Spleen (tissue), 11 donors: ENCODE results near the gene EEF1AKMT3. TPM values are rescaled to one million over a fixed set of nuclear protein-coding genes. Genes with fewer than 3 reads are reported as not detected.

Experiments
- DNase-seq: peaks from one replicate; pipeline ENCODE4 v3.0.0-alpha.2; 2020
- H3K27ac ChIP-seq, 8 donors: fragments of 200-600 bp; sonication (generic) in 7 of 8; 1 replicate in 4 of 8; 2 replicates in 4 of 8; pipeline versions ENCODE4 v1.5.0 to v1.8.0; 2016 to 2021; ENCODE audit warnings: inconsistent platforms in 4 of 8, mild to moderate bottlenecking in 4 of 8, moderate library complexity in 1 of 8
- H3K27me3 ChIP-seq, 7 donors: fragments of 200-600 bp; sonication (generic) in 6 of 7; replicated peaks in 1 of 7; 1 replicate in 4 of 7; 2 replicates in 3 of 7; pipeline versions ENCODE4 v1.5.0 to v1.8.0; 2016 to 2021; ENCODE audit warnings: inconsistent platforms in 3 of 7, mild to moderate bottlenecking in 1 of 7
- H3K36me3 ChIP-seq, 6 donors: fragments of 200-600 bp; sonication (generic) in 5 of 6; 1 replicate in 4 of 6; 2 replicates in 2 of 6; pipeline versions ENCODE4 v1.5.0 to v1.8.0; 2016 to 2021; ENCODE audit warnings: inconsistent platforms in 2 of 6
- H3K4me1 ChIP-seq, 6 donors: fragments of 200-600 bp; sonication (generic) in 5 of 6; 1 replicate in 3 of 6; 2 replicates in 3 of 6; pipeline versions ENCODE4 v1.5.0 to v1.8.0; 2016 to 2021; ENCODE audit warnings: inconsistent platforms in 3 of 6
- H3K4me3 ChIP-seq, 8 donors: fragments of 200-600 bp; sonication (generic) in 7 of 8; 1 replicate in 4 of 8; 2 replicates in 4 of 8; pipeline versions ENCODE4 v1.5.0 to v1.8.0; 2016 to 2021; ENCODE audit warnings: inconsistent platforms in 4 of 8, mild to moderate bottlenecking in 4 of 8, moderate library complexity in 2 of 8
- H3K9me3 ChIP-seq, 8 donors: fragments of 200-600 bp; sonication (generic) in 7 of 8; 1 replicate in 4 of 8; 2 replicates in 4 of 8; pipeline versions ENCODE4 v1.5.0 to v1.8.0; 2016 to 2021; ENCODE audit warnings: inconsistent platforms in 4 of 8
- POLR2A ChIP-seq, 3 donors: fragments of 450-650 bp; IDR thresholded peaks; one replicate each; pipeline ENCODE4 v1.5.1; 2017; ENCODE audit warnings: antibody characterized with exemption in 3 of 3, mild to moderate bottlenecking in 1 of 3
- POLR2AphosphoS5 ChIP-seq, 3 donors: sonication (generic); formaldehyde crosslinking; IDR thresholded peaks; one replicate each; pipeline ENCODE4 v1.5.1; 2017; ENCODE audit warnings: antibody characterized with exemption in 3 of 3
- WGBS, 5 donors: extraction: QIAGEN DNeasy Blood & Tissue Kit in 3 of 5; methylation state at CpG; one replicate each; pipeline versions ENCODE4 v1.1.5 to v1.1.7; 2013 to 2018; 5-methylcytosine and 5-hydroxymethylcytosine counted together
- intact Hi-C: fragments of 100-400 bp; cut with DNase I; formaldehyde crosslinking; loops from one replicate; pipeline ENCODE4 v1.15.0; 2023; ENCODE audit warnings: low total_unique reads
- polyA plus RNA-seq, 3 donors: library from polyadenylated mRNA; stranded (reverse); fragments of 200-250 nt; gene quantifications; one replicate each; pipeline ENCODE4 v1.2.1, GENCODE V29; 2013
- total RNA-seq, 7 donors: library from RNA; depleted of rRNA in 3 of 7; stranded (reverse); fragments of >200 nt in 3 of 7; fragmentation: NEBNext Ultra II Directional in 4 of 7; extraction: Animal tissue kit (Norgen Biotek cat#: 25700) in 4 of 7; gene quantifications; one replicate each; pipeline versions ENCODE4 v1.1.0 to v1.2.1, GENCODE V29; 2016 to 2021
- TF ChIP-seq, protein P1 (sequence below), 11 experiments: fragments of 200-600 bp in 7 of 11; fragments of 450-650 bp in 4 of 11; sonication (generic) in 4 of 11; IDR thresholded peaks in 8 of 11; conservative IDR thresholded peaks in 3 of 11; 1 replicate in 7 of 11; 2 replicates in 4 of 11; pipeline versions ENCODE4 v1.4.0 to v1.8.0; 2016 to 2021; ENCODE audit warnings: antibody characterized with exemption in 11 of 11, inconsistent platforms in 4 of 11, mild to moderate bottlenecking in 1 of 11
- donor health status: healthy with polysubstance abuse.
- donor health status: DM: no; HTN: no; CAD: no; lungs with moderate emphysema.
- donor health status: DM: no; HTN: no; CAD: no.
- donor health status: Bipolar disorder and iron deficiency.
- donor health status: healthy.
- donor health status: DM: no; HTN: no; CAD: no.
- donor health status: DM: yes; HTN: yes; CAD: no.

The EEF1AKMT3 gene
- total and polyA plus RNA-seq, 10 donors: 1.2 to 9.5 (median 4.4) TPM

DNA sequence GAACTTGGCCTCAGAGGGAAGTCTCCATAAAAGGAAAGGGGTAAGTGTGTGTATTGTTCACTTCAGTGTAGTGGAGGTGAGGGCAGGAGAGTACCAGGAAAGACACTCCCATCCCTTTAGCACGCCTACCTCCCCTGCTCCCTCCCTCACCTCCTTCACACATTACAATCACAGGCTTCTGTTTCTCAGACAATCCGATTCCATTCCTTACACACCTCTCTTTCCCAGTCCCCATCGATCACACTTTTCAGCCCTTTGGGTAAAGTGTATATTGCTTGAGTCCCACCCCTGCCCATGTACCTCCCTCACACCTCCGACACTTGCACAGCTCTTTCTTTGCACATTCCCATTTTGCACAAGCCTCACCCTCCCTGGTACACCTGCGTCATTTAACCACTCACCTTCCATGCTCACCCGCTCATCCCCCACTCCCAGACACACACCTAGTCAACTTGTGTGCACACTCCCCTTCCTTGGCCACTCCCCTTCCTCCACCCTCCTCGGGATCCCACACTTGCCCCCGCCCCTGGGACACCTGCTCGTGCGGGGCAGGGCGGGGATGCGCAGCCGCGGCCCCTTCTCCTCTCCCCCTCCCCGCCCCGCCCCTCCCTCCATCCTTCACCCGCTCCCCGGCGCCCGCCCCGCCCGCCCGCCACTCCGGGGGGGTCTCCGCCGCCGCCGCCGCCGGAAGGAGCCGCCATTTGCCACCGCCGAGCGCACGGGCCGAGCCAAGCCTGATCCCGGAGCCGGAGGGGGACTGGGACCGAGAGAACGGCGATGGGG is 17.8 kb upstream of the EEF1AKMT3 start, which contains the start of gene MARCHF9:
MARCHF9 (plus strand) TSS at position 693 of the 783 bp plus-strand sequence. CDS start 426 bp downstream, outside the sequence.
- H3K27me3 ChIP-seq: peaks cover 0 to 10% (median 0%) of the 10 kb centered on the region in 7 donors
- peak within 1 kb of the TSS; percentile 65 to 95 (median 83) for H3K27ac ChIP-seq
- peaks cover 0 to 38% (median 28%) of the 10 kb centered on the region in 6 donors for H3K36me3 ChIP-seq
- H3K4me3 ChIP-seq: peak within 1 kb of the TSS; percentile 58 to 95 (median 70)
- intact Hi-C loops: no loop called here
- WGBS, 5 donors: 1 to 3% (median 1%) methylated on average over 15 to 41 of the region's 41 CpGs
- H3K9me3 ChIP-seq: no peaks in the 10 kb centered on the region
- H3K4me1 ChIP-seq: peaks cover 26 to 82% (median 55%) of the 10 kb centered on the region in 6 donors
- TF ChIP-seq POLR2A (IDR thresholded peaks at IDR 0.05): no peak
- TF ChIP-seq, protein P1, sequence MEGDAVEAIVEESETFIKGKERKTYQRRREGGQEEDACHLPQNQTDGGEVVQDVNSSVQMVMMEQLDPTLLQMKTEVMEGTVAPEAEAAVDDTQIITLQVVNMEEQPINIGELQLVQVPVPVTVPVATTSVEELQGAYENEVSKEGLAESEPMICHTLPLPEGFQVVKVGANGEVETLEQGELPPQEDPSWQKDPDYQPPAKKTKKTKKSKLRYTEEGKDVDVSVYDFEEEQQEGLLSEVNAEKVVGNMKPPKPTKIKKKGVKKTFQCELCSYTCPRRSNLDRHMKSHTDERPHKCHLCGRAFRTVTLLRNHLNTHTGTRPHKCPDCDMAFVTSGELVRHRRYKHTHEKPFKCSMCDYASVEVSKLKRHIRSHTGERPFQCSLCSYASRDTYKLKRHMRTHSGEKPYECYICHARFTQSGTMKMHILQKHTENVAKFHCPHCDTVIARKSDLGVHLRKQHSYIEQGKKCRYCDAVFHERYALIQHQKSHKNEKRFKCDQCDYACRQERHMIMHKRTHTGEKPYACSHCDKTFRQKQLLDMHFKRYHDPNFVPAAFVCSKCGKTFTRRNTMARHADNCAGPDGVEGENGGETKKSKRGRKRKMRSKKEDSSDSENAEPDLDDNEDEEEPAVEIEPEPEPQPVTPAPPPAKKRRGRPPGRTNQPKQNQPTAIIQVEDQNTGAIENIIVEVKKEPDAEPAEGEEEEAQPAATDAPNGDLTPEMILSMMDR (IDR thresholded peaks at IDR 0.05 in 8 of 11, conservative IDR thresholded peaks at IDR 0.05 in 3 of 11): no peak
- TF ChIP-seq POLR2AphosphoS5 (IDR thresholded peaks at IDR 0.05): peak in 2 of 3 donors; percentile 59 to 63
- DNase-seq: peak; percentile 94

DNA sequence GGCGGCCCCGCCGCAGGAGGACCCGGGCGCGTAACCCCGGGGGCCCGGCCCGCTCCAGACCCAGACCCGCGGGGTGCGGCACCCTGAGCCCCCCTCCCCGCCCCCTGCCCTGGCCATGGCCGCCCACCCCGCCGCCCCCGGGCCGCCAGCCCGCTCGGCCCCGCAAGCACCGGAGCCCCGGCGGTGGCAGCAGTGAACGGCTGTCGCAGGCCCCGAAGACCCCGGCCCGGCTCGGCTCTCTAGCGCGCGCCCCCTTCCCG is 17.3 kb upstream of the EEF1AKMT3 start:
- Histone ChIP-seq H3K27ac (peak overlapping the region; percentile 65 to 95 (median 83)), H3K4me3 (peak overlapping the region; percentile 58 to 95 (median 70)), H3K36me3 (peaks cover 0 to 32% (median 25%) of the 10 kb centered on the region in 6 donors), H3K9me3 (no peaks in the 10 kb centered on the region), H3K4me1 (peaks cover 26 to 81% (median 55%) of the 10 kb centered on the region in 6 donors), H3K27me3 (peaks cover 0 to 10% (median 0%) of the 10 kb centered on the region in 7 donors)
- intact Hi-C loops: no loop called here
- TF ChIP-seq POLR2AphosphoS5 (IDR thresholded peaks at IDR 0.05) (no peak), POLR2A (IDR thresholded peaks at IDR 0.05) (no peak)
- TF ChIP-seq, protein P1 (IDR thresholded peaks at IDR 0.05 in 8 of 11, conservative IDR thresholded peaks at IDR 0.05 in 3 of 11): no peak
- WGBS, 5 donors: 0 to 3% (median 1%) methylated on average over 6 to 34 of the region's 34 CpGs; no CpG with 5 or more reads in 1 of the 5 donors
- no peak for DNase-seq

DNA sequence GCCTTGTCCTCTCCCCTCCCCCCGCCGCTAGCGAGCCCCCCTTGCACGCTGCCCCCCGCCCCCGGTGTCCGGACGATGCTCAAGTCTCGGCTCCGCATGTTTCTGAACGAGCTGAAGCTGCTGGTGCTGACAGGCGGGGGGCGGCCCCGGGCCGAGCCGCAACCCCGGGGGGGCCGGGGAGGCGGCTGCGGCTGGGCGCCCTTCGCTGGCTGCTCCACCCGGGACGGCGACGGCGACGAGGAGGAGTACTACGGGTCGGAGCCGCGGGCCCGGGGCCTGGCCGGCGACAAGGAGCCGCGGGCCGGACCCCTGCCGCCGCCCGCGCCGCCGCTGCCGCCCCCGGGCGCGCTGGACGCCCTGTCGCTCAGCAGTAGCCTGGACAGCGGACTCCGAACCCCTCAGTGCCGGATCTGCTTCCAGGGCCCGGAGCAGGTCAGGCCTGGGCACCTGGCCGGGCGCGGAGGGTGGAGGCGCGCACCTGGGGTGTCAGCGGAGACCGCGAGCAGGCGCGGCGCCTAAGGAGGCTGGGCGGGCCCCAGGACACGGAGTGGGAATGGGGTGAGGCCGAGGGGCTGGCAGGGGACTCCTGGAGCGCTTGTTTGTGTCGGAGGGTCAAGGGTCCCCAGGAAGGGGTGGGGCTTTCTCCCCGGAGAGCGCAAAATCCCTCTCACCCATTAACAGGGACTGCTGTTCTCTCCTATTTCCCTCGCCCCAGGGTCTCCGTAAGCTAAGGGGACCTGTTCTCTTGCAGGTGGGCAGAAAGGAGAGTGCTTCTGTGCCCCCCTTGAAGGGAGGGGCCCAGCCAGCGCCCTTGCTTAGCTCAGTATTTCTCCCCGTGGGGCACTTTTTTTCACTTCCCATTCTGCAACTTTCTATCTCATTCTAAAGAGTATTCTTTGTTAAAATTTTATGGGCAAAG is 16.7 kb upstream of the EEF1AKMT3 start:
- peaks cover 0 to 26% (median 20%) of the 10 kb centered on the region in 6 donors for H3K36me3 ChIP-seq
- no peaks in the 10 kb centered on the region for H3K9me3 ChIP-seq
- peak; percentile 91 for DNase-seq
- H3K27me3 ChIP-seq: peaks cover 0 to 10% (median 0%) of the 10 kb centered on the region in 7 donors
- WGBS, 5 donors: 0 to 3% (median 1%) methylated on average over 16 to 76 of the region's 76 CpGs
- H3K4me3 ChIP-seq: peak overlapping the region; percentile 58 to 95 (median 70)
- intact Hi-C loops: no loop called here
- TF ChIP-seq, protein P1 (IDR thresholded peaks at IDR 0.05 in 8 of 11, conservative IDR thresholded peaks at IDR 0.05 in 3 of 11): no peak
- TF ChIP-seq POLR2A (IDR thresholded peaks at IDR 0.05) (no peak), POLR2AphosphoS5 (IDR thresholded peaks at IDR 0.05) (peak in 1 of 3 donors; percentile 39)
- peaks cover 25 to 75% (median 51%) of the 10 kb centered on the region in 6 donors for H3K4me1 ChIP-seq
- peak overlapping the region; percentile 65 to 95 (median 83) for H3K27ac ChIP-seq
